M059J (cell line): ENCODE measurements around the gene KANTR. TPM values are rescaled to one million over a fixed set of nuclear protein-coding genes. Genes with fewer than 3 reads are reported as not detected.

Experiments used
- DNase-seq: peaks from one replicate; pipeline ENCODE4 v3.0.0-alpha.2; 2012; ENCODE audit warnings: low read depth
- total RNA-seq: library from RNA; depleted of rRNA; stranded (reverse); fragments of >200 nt; shearing (Covaris generic); gene quantifications from 2 replicates; pipeline ENCODE4 v1.2.3, GENCODE V29; 2014; rRNA removed

KANTR gene
- total RNA-seq = 3.3 TPM in 2 replicates

GRCh38 chrX:53093748-53094581 is at the start of gene KANTR:
KANTR (plus strand) TSS chrX:53094142; CDS start chrX:53124273, 30,131 bp downstream.
- peak; percentile 97 for DNase-seq

- DNase-seq = no peak
Measured at GRCh38 chrX:53044995-53045394, 48.9 kb upstream of the KANTR start.

GRCh38 chrX:53047228-53047627 is 46.7 kb upstream of the KANTR start:
- DNase-seq = peak; percentile 20

- peak; percentile 59 for DNase-seq
Measured at GRCh38 chrX:53048169-53049126, 45.5 kb upstream of the KANTR start, which contains the start of gene GPR173. GPR173 (plus strand) TSS chrX:53048789; CDS start chrX:53076622, 27,833 bp downstream.

- DNase-seq = no peak
Measured at GRCh38 chrX:53049127-53049517, 44.8 kb upstream of the KANTR start.

GRCh38 chrX:53050841-53051240 is 43.1 kb upstream of the KANTR start:
- no peak for DNase-seq

GRCh38 chrX:53055244-53055849 is 38.6 kb upstream of the KANTR start:
- no peak for DNase-seq

GRCh38 chrX:53056292-53056691 is 37.6 kb upstream of the KANTR start:
- DNase-seq = no peak

GRCh38 chrX:53065104-53065503 is 28.8 kb upstream of the KANTR start:
- DNase-seq = peak; percentile 70

- no peak for DNase-seq
Measured at GRCh38 chrX:53071064-53071463, 22.9 kb upstream of the KANTR start.

GRCh38 chrX:53071604-53072417 is 22.1 kb upstream of the KANTR start:
- peak; percentile 78 for DNase-seq

GRCh38 chrX:53072418-53073114 is 21.4 kb upstream of the KANTR start:
- no peak for DNase-seq

- DNase-seq = peak; percentile 28
Measured at GRCh38 chrX:53073115-53073586, 20.8 kb upstream of the KANTR start.

GRCh38 chrX:53075011-53075410 is 18.9 kb upstream of the KANTR start:
- peak; percentile 29 for DNase-seq

GRCh38 chrX:53076671-53077070 is 17.3 kb upstream of the KANTR start:
- DNase-seq = no peak

GRCh38 chrX:53077207-53078197 is 16.4 kb upstream of the KANTR start:
- no peak for DNase-seq

GRCh38 chrX:53078943-53079342 is 15.0 kb upstream of the KANTR start:
- DNase-seq = no peak

- no peak for DNase-seq
Measured at GRCh38 chrX:53080628-53081580, 13.0 kb upstream of the KANTR start.
